Right ventricle myocardium inferior (tissue), 1 donor: Measurements from ENCODE around the gene CFAP77. TPM values are rescaled to one million over a fixed set of nuclear protein-coding genes. Genes with fewer than 3 reads are reported as not detected.

Experiments
- ATAC-seq: fragments of 200-7000 bp; cut with Tn5 transposase; one replicate; pipeline ENCODE4 v1.9.1; 2020; ENCODE audit warnings: mild to moderate bottlenecking, moderate library complexity
- DNase-seq: peaks from one replicate; pipeline ENCODE4 v3.0.0; 2021; ENCODE audit errors: missing footprints
- intact Hi-C: fragments of 100-400 bp; cut with DNase I; formaldehyde crosslinking; loops from one replicate; pipeline ENCODE4 v1.11.0; 2022
- total RNA-seq: library from RNA; stranded (reverse); fragmentation: NEBNext Ultra II Directional; extraction: Animal tissue kit (Norgen Biotek cat#: 25700); gene quantifications from one replicate; pipeline ENCODE4 v1.2.1, GENCODE V29; 2021
- donor health status: DM: no; HTN: yes; CAD: no; lungs with severe emphysema.

CFAP77 gene
- total RNA-seq, 1 donor from 2014 or later, result 2.9 TPM

- ATAC-seq, result no peak
- intact Hi-C loops, result no loop called here
- DNase-seq, result no peak
Observed at GRCh38 chr9:132531710-132532570, 121.9 kb downstream of the CFAP77 start.

- ATAC-seq, result no peak
- intact Hi-C loops, result no loop called here
- DNase-seq, result no peak
Observed at GRCh38 chr9:132534832-132535231, 124.8 kb downstream of the CFAP77 start.

GRCh38 chr9:132536124-132536523, 126.1 kb downstream of the CFAP77 start:
- DNase-seq (no peak), ATAC-seq (no peak)
- intact Hi-C loops, result no loop called here

GRCh38 chr9:132537352-132537751, 127.3 kb downstream of the CFAP77 start:
- intact Hi-C loops, result no loop called here
- ATAC-seq, result no peak
- no peak for DNase-seq

GRCh38 chr9:132538071-132538470, 128.1 kb downstream of the CFAP77 start:
- DNase-seq (no peak), ATAC-seq (no peak)
- intact Hi-C loops, result no loop called here

- ATAC-seq (no peak), DNase-seq (no peak)
- intact Hi-C loops, result no loop called here
Observed at GRCh38 chr9:132539096-132539495, 129.1 kb downstream of the CFAP77 start.

GRCh38 chr9:132541051-132541450, 131.0 kb downstream of the CFAP77 start:
- no peak for DNase-seq
- intact Hi-C loops, result no loop called here
- no peak for ATAC-seq

- DNase-seq (no peak), ATAC-seq (no peak)
- intact Hi-C loops, result no loop called here
Observed at GRCh38 chr9:132541870-132542830, 132.1 kb downstream of the CFAP77 start.

GRCh38 chr9:132543251-132543650, 133.2 kb downstream of the CFAP77 start:
- ATAC-seq (no peak), DNase-seq (no peak)
- intact Hi-C loops, result no loop called here

GRCh38 chr9:132543960-132544359, 133.9 kb downstream of the CFAP77 start:
- DNase-seq (no peak), ATAC-seq (no peak)
- intact Hi-C loops, result no loop called here

GRCh38 chr9:132545578-132545977, 135.6 kb downstream of the CFAP77 start:
- ATAC-seq (no peak), DNase-seq (no peak)
- intact Hi-C loops, result no loop called here

GRCh38 chr9:132546148-132547051, 136.4 kb downstream of the CFAP77 start:
- intact Hi-C loops, result no loop called here
- DNase-seq (no peak), ATAC-seq (peak; percentile 59)

GRCh38 chr9:132547052-132547431, 137.0 kb downstream of the CFAP77 start:
- DNase-seq (no peak), ATAC-seq (no peak)
- intact Hi-C loops, result no loop called here

GRCh38 chr9:132547436-132547835, 137.4 kb downstream of the CFAP77 start:
- intact Hi-C loops, result no loop called here
- DNase-seq, result no peak
- ATAC-seq, result no peak

GRCh38 chr9:132547976-132548730, 138.1 kb downstream of the CFAP77 start:
- intact Hi-C loops, result no loop called here
- DNase-seq (no peak), ATAC-seq (no peak)

GRCh38 chr9:132548751-132549640, 139.0 kb downstream of the CFAP77 start:
- intact Hi-C loops, result no loop called here
- DNase-seq, result no peak
- ATAC-seq, result no peak

GRCh38 chr9:132551556-132551955, 141.5 kb downstream of the CFAP77 start:
- DNase-seq, result no peak
- ATAC-seq, result no peak
- intact Hi-C loops, result no loop called here
